Measurements from ENCODE around the gene SLCO2A1.
"Not testable (repeated sequence)": the region's sequence is repeated elsewhere in the genome, so short reads cannot be mapped to it uniquely, and the experiment has no call there.

Gene SLCO2A1

DNA sequence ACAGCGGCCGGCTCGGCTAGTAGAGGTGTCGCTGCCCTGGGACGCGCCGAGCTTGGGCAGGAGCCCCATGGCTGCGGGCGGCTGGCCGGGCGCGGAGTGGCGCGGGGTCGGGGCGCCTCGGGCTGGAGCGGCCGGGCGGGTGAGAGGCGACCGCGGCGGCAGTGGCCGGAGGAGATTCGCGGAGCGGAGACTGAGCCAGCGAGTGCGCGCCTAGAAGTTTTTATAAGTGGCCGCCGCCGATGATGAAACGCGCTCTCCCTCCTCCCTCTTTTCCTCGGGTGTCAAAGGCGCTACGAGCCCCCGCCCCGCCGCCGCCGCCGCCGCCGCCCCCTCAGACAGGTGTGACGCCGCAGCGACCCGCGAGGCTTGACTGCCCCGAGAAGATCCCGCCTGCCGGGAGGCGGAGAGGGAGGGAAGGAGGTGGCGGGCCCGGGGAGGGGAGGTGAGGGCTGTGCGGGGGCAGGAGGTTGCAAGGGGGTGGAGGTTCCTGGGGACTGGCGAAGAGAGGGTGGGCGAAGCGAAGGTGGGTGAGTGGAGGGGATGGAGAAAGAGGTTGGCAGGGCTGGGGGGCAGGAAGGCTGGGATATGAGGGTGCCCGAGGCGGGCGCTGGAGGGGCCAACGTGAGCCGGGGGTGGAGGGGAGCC lies at the start of gene SLCO2A1:
Gene SLCO2A1, minus strand, starts transcription at position 192 of the 645 bp plus-strand sequence. Its CDS starts 123 bp downstream, at position 69.
- no peak for DNase-seq (ENCODE audit: low spot score)

DNA sequence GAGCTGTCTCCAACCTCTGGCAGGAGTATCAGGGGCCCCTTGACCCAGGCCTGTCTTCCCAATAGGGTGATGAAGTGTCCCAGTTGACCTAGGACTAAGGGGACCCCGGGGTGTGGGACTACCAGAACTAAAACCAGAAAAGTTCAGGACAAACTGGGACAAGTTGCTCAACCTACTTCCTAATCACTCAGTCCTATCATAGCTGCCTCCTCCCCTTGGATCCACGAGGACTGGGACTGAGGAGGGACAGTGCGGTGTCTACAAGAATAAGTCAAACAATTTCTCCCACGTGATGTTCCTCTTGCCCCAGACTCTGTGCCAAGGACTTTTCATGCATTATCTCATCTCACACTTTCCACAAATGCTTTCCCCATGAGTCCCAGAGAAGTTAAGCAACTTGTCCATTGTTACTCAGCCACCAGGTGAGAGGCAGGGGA lies 49.4 kb upstream of the SLCO2A1 start:
- DNase-seq (ENCODE audit: low spot score) = no peak

DNA sequence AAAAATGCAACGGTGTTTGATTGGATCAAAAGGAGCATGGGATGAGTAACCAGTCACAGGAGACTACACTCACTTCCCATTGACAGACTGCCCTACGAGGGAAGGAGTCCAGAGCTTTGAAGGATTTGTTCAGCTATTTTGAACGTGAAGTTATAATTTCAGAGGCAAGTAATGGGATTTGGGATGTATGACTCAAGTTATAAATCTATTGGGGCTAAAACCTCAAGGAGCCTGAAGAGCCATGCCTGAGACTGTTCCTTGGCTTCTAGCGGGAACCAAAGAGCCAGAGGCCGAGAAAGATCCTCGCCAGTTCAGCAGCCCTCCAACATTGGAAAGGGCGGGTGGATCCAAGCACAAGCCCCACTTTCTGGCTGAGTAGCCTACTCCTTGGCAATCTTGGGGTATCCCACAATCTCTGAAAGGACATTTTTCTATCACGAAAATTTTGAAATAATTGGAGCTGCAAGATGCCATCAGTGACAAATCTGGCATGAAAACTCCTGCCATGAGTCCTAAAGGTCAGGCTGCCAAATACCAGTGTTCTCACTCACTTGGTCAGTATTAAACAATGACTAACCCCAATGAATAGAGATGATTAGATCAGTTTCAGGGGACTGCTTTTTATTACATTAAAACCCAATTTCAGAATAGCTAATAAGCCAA lies 48.6 kb upstream of the SLCO2A1 start:
- no peak for DNase-seq (ENCODE audit: low spot score)

DNA sequence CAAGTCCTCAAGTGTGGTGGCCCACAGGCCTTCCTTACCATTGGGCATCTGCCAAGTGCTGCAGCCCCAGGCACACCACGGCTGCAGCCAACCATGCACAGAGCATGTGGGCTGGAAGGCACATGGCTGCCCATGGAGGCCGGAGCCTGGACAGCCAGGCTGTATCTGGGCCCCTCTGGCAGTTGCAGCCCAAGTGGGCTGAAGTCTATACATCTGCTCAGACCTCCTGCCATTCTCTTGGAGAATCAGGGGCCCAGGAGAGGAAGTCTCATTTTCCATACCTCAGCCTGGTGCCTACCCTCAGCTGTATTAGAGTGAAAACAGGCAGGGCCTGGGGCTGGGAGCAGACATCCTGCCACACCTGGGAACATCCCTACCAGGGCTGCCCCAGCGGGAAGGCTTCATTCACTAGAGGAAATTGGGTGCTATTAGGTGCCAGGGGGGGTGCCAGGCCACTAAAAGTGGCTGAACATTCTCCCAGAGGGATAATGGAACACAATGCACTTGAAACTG lies 48.0 kb upstream of the SLCO2A1 start:
- DNase-seq (ENCODE audit: low spot score) = no peak

DNA sequence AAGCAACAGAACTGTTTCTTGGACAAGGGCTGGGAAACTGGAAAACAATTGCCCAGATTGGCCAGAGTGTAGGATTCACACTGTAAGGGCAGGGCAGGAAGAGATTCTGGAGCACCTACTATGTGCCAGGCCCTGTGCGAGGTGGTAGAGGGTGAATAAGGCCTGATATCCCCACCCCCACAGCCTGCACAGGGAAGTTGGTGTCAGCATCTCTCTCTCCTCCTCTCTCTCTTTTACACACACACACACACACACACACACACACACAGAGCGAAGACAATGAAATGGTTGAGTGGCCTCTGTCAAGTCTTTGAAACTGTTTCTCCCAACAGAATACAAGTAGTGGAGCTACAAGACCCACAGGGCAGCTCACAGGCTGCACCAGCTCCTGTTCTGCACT lies 47.1 kb upstream of the SLCO2A1 start:
- no peak for DNase-seq (ENCODE audit: low spot score)

DNA sequence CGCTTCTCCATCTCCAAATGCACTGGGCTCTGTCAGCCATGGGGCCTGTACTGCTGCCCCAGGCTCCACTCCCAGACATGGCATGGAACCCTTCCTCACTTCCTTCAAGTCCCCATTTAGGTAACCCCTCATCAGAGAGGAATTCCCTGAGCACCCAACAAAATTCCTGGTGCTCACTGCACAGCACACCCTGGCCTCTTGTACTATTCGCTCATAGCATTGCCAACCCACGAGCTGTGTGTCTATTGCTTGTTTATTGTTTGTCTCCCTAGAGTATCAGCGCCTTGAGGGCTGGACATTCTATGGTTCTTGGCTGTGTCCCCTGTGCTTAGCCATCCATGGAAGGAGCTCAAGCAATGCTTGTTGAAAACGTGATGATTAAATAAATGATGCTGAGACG lies 46.1 kb upstream of the SLCO2A1 start:
- DNase-seq (ENCODE audit: low spot score) = no peak

DNA sequence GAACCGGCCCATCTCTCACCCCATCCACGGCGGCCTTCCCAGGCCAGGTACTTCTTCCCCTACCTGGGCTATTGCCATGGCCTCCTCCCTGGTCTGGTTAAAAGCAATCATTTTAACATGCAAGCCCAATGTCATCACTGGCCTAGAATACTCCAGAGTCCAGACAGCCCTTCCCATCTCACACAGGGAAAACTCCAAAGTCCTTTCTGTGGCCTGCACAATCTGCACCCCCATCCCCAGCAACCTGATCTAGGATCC lies 45.8 kb upstream of the SLCO2A1 start:
- no peak for DNase-seq (ENCODE audit: low spot score)

DNA sequence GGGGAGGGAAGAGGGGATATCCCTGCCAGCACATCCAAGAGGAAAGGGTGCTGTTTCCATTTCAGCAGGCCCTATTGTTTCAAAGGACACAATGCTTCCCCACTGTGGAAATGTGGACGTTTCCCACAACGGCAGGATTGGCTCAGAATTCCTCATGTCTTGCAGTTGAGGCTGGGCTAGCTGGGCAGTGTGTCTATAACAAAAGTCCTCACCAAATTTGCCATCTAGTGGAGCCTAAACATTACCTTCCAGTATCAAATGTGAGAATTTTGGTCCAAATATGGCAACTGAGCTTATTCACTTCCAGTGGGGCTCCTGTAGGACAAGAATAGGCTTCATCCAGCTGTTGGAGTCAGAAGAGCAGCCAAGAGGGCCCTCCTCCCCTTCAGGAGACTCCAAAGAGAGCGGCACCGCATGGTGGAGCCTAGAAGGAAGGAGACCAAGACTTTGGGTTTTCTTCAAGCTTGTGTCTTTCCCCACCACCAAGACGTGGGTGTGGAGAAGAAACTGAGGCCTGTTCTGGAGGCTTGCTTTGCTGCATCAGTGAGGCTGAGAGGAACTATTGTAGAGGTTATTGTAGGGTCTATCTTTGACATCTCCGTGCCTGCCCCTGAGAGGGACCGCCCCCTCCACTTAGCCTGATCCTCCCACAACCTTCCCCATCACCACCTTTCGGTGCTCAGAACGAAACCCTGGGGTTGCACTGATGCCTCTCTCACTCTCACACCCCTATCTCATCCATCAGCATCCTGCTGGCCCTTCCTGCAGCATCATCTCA lies 45.3 kb upstream of the SLCO2A1 start:
- no peak for DNase-seq (ENCODE audit: low spot score)

DNA sequence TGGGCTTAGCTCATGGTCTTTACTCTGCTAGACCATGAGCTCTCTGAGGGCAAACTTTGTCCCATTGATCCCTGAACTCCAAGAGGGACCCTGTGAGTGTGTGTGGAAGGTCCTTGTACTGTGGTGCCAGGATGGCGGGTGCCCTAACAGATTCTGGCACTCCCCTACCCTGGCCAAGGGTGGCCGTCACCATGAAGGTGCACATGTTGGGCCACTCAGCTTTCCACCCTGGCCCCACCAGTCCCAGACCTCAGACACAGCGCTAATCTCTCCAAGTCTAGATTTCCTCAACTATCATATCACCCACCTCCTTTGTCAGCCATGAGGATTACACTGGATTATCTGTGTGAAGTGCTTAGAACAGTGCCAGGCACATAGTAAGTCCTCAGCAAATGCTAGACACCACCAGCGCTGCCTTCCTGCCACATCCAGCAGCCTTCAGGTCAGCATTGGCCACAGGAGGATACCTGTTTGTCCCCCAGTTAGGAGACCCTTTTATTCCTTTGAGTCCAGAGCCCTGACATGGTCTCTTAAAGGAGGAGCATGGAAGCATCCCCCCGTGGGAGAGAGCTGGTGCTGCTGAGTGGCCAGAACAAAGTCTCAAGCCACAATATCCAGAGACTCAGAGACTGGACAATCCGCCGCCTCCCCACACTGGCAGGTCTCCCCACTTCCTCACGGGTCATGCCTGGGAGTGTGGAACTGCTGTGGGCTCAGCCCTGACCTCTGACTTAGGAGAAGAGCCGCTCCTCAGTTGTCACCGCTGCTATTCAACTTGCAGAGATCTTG lies 44.5 kb upstream of the SLCO2A1 start:
- DNase-seq (ENCODE audit: low spot score) = no peak

DNA sequence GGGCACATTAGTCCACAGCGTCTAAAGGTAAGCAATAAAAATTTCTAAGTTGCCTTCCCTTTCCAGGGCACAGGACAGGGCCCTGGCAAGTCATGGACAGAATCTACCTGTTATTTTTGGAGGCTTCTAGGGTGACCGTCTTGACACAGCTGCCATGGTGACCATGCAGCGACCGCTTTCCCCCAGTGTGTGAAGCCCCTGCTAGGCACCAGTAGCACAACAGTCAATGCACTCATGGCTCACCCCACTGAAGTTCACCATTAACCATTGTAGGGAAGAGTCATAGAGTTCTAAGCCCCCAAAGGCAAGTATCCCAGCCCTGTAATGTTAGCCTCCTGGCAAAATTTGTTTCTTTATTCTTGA lies 43.8 kb upstream of the SLCO2A1 start:
- DNase-seq (ENCODE audit: low spot score) = no peak

DNA sequence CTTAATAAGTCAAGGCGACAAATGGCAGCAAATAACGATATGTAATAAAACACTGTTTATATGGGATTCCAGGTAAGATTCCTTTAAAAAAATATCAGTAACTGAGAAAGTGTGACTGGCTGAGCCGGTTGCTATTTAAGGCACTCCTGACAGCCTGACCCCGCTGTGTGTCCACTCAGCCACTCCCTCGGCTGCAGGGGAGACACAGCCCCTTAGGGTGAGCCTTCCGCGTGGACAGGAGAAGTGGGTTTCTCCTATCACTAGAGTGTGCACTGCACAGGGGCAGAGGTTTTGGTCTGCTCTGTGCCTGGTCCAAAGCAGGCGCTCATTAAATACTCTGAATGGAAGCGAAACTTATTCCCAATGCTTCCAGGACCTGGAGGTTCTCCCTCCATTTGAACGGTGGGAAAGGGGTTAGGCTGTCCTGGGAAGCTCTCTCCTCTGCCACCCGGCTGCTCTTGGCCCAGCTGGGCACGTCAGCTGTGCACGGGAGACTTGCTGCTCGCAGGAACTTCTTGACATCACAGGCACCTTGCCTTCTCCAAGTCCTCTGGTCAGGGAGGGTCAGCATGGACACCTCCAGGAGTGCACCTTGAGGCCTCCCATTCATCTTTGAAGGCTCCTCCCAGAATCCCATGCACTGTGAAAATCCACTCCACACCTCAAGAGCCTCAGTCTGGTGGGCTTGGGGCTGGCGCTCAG lies 43.3 kb upstream of the SLCO2A1 start:
- no peak for DNase-seq (ENCODE audit: low spot score)

DNA sequence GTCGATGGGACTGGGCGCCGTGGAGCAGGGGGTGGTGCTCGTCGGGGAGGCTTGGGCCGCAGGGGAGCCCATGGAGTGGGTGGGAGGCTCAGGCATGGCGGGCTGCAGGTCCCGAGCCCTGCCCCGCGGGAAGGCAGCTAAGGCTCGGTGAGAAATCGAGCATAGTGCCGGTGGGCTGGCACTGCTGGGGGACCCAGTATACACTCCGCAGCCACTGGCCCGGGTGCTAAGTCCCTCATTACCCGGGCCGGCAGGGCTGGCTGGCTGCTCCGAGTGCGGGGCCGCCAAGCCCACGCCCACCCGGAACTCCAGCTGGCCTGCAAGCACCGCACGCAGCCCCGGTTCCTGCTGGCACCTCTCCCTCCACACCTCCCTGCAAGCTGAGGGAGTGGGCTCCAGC lies 40.6 kb upstream of the SLCO2A1 start:
- not testable (repeated sequence) for DNase-seq (ENCODE audit: low spot score)

DNA sequence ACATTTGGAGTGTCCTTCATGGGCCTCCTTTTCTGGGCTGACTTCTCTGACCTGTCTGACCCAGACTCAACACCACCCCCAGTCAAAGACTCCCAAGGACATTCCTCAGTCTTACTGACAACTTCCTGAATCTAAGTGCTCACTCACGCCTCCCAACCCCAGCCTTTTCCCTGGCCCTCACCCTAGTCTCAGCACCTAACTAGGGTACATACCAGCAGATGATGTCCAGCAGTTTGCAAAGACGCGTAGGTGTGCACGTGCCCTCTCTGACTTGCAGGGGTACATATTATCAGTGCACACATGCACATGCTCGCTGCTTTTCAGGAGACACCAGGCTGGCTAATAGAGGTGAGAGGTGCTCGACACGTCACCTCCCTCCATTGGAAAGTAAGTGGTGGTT lies 38.7 kb upstream of the SLCO2A1 start:
- no peak for DNase-seq (ENCODE audit: low spot score)

DNA sequence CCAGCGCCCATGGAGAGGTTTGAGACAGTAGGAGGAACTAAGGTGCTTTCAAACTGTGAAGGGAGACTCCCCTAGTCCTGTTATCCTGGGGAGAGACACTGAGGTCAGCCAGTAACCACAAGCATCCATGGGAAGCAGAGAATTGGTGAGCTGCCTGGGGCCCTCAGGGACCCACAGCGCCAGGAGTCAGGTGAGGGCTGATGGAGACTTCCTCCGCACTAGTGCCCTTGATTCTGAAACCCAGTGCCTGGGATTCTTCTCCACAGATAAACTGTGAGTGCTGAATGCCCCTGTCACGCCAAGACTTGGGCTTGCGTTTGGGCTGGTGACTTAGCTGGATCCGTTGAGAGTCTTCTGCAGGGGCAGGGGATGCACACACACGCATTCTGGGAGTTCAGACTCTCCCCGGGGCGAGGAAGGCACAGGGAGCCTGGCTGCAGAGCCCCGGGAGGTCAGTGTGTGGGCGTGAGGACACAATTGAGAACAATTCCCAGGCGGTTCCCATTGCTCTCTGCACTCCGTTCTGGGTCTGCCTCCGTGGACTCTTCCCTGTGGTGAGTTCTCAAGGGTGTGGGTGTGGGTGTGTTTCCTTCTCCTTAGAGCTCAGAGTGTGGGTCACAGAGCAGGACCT lies 37.9 kb upstream of the SLCO2A1 start:
- no peak for DNase-seq (ENCODE audit: low spot score)

DNA sequence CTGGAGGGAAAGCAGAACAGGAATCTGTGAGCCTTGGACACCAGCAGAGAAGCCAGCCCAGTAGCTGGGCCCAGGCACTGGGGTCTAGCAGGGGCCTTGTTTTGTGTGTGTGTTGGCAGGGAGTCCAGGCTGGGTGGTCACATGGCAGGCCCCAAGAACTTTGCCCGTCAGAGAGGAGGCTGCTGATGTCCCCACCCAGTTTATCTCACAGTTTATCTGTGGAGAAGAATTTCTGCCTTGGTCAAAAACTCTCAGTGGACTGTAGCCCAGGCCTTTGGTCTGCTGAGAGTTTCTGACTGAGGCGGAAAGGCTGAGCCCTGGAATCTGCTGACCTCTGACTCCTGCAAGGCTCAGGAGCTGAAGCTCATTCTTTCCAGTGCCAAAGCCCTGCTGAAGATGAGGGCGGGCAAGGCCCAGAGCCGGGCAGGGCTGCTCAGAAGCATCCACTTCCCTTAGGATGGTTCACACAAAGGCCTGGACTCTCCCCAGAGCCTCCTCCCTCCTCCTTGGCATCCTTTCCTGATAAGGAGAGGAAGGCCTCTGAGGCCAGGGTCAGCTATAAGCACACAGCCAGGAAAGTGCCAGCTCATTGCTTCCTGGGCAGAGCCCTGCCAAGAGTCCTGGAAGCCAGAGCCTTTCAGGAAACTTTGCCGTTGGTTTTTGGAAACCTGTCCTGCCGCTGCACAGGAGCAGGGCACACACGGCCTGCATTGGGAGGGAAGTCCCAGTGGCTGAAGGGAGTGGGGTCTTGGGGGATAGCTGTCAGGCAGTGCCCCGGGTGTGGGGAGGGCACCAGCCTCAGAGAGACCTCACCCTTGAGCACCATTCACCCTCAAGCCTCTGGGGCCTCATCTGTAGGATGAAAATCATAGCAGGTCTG lies 37.2 kb upstream of the SLCO2A1 start:
- no peak for DNase-seq (ENCODE audit: low spot score)

DNA sequence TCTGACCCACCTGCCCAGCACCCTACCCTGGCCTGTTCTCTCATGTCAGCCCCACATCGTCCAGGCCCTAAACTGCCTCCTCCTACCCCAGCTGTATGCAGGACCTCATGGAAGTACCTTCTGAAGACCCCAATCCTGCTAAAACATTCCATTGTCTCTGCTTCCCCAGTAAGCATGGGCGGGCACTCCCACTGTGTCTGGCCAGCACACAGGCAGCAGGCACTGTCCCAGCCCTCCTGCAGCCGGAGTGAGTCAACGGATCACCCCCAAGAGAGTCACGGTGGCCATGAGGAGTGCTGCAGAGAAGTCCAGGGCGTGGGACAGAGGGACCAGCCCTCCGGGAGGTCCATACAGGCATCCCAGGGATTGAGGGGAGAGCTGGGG lies 36.4 kb upstream of the SLCO2A1 start:
- no peak for DNase-seq (ENCODE audit: low spot score)

DNA sequence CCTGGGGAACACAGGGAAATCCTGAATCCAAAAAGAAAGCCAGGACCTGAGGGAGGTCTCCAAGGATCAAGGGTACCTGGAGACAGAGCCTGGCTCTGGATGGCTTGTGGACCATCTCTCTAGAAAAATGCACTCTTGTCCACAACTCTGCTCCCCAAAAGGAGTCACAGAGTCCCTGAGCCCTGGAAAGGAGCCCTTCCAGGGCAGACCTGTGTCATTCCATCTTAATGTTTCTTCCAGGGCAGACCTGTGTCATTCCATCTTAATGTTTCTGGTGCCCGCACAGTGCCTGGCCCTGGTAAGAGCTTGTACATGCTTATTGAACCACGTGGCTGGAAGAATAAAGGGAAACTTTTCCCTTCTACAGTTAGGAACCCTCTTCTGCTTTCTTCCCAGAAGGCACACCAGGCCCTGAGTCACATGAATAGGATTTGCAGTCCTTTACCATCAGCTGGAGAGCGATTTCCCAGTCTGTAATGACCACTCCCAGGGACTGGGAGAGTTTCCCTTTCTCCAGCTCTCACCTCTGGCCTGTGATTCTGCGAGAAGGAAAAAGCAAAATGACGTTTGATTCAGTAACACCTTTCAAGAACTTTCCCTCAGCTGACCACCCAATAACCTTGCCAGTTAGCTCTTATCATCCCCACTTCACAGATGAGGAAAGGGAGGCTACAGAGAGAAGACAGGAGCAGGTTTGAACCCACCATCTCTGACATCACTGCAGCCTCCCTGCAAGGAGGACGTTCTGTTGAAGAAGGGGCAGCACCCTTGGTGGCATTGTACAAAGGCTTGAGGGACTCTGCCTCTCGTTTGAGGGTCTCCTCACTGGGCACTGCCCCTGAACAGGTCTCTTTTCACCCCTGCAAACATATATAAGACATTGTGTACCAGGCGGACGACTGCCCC lies 35.8 kb upstream of the SLCO2A1 start:
- DNase-seq (ENCODE audit: low spot score) = no peak

DNA sequence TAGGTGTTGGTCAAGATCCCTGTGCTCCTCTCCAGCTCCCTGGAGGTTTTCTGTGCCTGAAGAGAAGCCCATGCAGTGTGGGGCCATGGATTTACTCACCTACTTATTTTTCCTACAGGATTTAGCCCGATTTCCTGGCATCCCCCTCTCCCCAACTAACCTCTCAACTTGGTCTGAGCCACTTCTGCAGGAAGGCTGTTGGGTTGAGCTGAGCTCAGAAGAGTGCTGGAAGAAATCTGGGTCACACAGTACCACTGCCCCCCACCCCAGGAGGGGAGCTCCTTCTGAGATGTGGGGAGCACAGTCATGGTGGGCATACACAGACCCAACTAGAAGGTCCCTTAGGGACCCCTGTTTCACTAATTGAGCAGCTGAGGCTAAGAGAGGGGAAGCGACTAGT lies 34.4 kb upstream of the SLCO2A1 start:
- no peak for DNase-seq (ENCODE audit: low spot score)

DNA sequence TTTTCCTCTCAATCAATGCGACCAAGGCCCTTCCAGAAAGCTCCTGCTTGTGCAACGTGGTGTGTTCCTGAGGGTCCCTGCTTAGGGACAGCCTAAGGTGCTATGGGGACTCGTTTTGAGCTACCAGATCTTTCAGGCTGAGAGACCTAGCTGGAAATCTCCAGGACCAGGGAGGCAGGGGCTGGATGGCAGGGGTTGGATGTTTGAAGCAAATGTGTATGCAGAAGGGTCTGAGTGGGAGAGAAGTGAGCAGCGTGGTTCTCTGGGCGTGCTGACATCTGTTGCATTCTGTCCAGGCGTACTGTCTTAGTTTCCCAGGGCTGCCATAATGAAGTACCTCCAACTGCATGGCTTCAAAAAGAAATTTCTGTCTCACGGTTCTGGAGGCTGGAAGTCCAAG lies 31.7 kb upstream of the SLCO2A1 start:
- DNase-seq (ENCODE audit: low spot score) = no peak
